Prostate gland (tissue), 2 donors: Measurements from ENCODE around the gene RTEL1.

Experiments
- POLR2AphosphoS5 ChIP-seq: sonication (generic); formaldehyde crosslinking; IDR thresholded peaks from one replicate; pipeline ENCODE4 v1.6.1; 2017; ENCODE audit warnings: antibody characterized with exemption
- TF ChIP-seq, protein P1 (sequence below), 4 experiments: fragments of 200-600 bp in 2 of 4; fragments of 450-650 bp in 2 of 4; sonication (generic) in 2 of 4; IDR thresholded peaks; 1 replicate in 3 of 4; 2 replicates in 1 of 4; pipeline ENCODE4 v1.5.1; 2016 to 2019; ENCODE audit warnings: antibody characterized with exemption in 4 of 4, mild to moderate bottlenecking in 2 of 4, moderate library complexity in 2 of 4

DNA sequence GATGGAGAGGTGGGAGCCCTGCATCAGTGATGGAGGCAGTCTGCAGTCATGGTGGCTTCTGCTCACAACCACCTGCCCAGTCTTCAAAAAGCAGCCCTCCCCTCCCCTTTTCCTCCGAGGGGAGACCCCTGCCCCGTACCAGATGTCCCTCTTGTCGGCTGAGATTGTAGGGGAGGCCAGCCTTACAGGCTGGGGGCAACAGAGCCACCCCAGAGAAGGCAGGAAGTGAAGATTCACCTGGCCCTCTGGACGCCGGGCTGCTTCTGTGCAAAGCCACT lies 42.9 kb downstream of the RTEL1 start:
- TF ChIP-seq POLR2AphosphoS5 = no peak
- TF ChIP-seq, protein P1, sequence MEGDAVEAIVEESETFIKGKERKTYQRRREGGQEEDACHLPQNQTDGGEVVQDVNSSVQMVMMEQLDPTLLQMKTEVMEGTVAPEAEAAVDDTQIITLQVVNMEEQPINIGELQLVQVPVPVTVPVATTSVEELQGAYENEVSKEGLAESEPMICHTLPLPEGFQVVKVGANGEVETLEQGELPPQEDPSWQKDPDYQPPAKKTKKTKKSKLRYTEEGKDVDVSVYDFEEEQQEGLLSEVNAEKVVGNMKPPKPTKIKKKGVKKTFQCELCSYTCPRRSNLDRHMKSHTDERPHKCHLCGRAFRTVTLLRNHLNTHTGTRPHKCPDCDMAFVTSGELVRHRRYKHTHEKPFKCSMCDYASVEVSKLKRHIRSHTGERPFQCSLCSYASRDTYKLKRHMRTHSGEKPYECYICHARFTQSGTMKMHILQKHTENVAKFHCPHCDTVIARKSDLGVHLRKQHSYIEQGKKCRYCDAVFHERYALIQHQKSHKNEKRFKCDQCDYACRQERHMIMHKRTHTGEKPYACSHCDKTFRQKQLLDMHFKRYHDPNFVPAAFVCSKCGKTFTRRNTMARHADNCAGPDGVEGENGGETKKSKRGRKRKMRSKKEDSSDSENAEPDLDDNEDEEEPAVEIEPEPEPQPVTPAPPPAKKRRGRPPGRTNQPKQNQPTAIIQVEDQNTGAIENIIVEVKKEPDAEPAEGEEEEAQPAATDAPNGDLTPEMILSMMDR (IDR thresholded peaks at IDR 0.05) = no peak
